Measurements from ENCODE around the gene LZTS3. TPM values are rescaled to one million over a fixed set of nuclear protein-coding genes. Genes with fewer than 3 reads are reported as not detected.
A peak's percentile ranks its signal among the peaks of the same experiment; 100 is the strongest.

LZTS3 gene
- total and polyA plus RNA-seq, 2 of the 13 experiments (the other 11 are each of a cell fraction or from before 2014, with no cell fraction given), result 10.1 to 31.3 TPM

DNA sequence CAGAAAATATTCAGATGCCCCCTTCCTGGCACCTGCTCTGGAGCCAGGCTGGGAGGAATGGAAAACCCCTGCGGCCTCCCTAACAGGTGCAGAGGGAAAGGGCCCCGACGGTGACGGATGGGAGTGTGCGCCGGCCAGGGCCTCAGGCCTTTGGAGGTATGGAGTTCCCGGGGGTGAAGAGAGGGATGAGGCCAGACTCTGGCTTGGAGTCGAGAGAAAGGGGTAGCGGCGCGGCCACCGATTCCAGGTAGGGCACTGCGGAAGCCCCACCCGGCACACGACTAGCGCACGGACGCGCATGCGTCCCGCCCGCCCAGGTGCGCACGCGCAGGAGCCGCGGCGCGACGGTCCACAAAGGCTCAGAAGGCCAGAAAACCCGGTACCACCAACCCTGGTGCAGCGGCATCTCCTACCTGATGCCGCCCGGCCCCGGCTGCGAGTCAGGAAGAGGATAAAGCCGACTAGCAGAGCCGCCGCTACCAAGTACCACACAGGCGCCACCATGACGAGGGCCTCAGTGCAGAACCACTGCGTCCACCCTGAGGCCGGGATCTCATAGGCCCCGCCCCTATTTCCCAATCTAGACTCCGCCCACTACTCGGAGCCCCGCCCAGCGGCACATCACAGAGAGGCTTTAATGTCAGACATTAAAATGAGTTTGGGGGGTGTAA lies 30.9 kb upstream of the LZTS3 start, which contains the start of gene DDRGK1 (continued):
- TF ChIP-seq IRX3 (CRISPR knock-in tag; IDR thresholded peaks at IDR 0.05; ENCODE audit: borderline replicate concordance, low read depth) (peak; percentile 88), AHDC1 (CRISPR knock-in tag; IDR thresholded peaks at IDR 0.05; ENCODE audit: borderline replicate concordance) (peak; percentile 44), SIN3B (IDR thresholded peaks at IDR 0.05; ENCODE audit: low read length) (no peak), ZFYVE20 (CRISPR knock-in tag; IDR thresholded peaks at IDR 0.05; ENCODE audit: borderline replicate concordance, low read depth) (peak; percentile 82), PTBP1 (IDR thresholded peaks at IDR 0.05; ENCODE audit: low read depth, low read length, poor library complexity, severe bottlenecking) (peak; percentile 55), IKZF5 (CRISPR knock-in tag; IDR thresholded peaks at IDR 0.05) (peak; percentile 78), ZKSCAN8 (CRISPR knock-in tag; IDR thresholded peaks at IDR 0.05; ENCODE audit: borderline replicate concordance) (peak; percentile 68; the same call in 1 of the 2 replicates), HDAC1 (CRISPR knock-in tag; IDR thresholded peaks at IDR 0.05) (peak; percentile 67), HOMEZ (CRISPR knock-in tag; IDR thresholded peaks at IDR 0.05; ENCODE audit: low read depth) (no peak), HNRNPH1 (optimal IDR thresholded peaks at IDR 0.05; ENCODE audit: low read depth, low read length) (no peak), REXO4 (CRISPR knock-in tag; IDR thresholded peaks at IDR 0.05; ENCODE audit: borderline replicate concordance) (no peak), TBL1XR1 (IDR thresholded peaks at IDR 0.05; ENCODE audit: borderline replicate concordance, low read length, partially characterized antibody) (no peak)
- TF ChIP-seq, protein P1, sequence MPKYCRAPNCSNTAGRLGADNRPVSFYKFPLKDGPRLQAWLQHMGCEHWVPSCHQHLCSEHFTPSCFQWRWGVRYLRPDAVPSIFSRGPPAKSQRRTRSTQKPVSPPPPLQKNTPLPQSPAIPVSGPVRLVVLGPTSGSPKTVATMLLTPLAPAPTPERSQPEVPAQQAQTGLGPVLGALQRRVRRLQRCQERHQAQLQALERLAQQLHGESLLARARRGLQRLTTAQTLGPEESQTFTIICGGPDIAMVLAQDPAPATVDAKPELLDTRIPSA (CRISPR knock-in tag; IDR thresholded peaks at IDR 0.05; ENCODE audit: borderline replicate concordance), result 0 out of 2 replicates have a peak, but pooled peaks have one; percentile 61
- TF ChIP-seq, protein P2, sequence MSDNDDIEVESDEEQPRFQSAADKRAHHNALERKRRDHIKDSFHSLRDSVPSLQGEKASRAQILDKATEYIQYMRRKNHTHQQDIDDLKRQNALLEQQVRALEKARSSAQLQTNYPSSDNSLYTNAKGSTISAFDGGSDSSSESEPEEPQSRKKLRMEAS (IDR thresholded peaks at IDR 0.05), result peak; percentile 62; the same call in 1 of the 2 replicates
